Measurements from ENCODE around the gene MGLL.

MGLL gene

DNA sequence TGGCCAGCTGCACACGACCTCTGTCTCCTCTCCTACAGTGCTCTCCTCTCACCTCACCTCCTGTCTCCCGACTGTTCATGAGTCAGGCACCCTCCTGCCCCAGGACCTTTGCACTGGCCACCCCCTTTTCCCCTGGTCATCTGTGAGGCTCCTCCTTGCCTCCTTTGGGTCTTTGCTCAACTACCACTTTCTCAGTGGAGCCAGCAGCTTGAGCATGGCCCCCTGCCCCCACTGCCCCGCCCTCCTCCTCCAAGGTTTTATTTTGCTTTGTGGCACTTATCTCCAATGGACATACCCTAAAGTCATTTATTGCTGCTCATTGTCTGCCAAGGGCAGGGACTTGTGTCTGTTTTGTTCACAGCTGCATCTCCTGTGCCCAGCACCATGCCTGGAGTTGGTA is 64.3 kb downstream of the MGLL start:
- no peak for DNase-seq (ENCODE audit: low spot score)

DNA sequence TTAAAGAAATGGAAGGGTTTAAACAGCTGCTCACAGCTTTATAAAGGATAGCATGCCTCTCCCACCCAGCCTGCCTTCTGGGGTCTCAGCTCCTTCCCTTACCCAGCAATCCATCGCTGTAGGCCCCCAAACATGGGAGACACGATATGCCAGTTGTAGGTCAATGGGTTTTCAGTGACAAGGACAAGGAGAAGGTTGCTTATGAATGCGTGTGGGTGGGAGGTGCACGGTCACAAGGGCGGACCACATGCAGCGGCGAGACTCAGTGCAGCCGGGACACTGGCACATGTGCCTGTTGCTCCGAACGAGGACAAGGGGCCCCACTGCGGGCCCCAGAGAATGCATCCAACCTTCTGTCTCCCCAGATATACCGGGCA is 67.0 kb downstream of the MGLL start:
- DNase-seq (ENCODE audit: low spot score): no peak

DNA sequence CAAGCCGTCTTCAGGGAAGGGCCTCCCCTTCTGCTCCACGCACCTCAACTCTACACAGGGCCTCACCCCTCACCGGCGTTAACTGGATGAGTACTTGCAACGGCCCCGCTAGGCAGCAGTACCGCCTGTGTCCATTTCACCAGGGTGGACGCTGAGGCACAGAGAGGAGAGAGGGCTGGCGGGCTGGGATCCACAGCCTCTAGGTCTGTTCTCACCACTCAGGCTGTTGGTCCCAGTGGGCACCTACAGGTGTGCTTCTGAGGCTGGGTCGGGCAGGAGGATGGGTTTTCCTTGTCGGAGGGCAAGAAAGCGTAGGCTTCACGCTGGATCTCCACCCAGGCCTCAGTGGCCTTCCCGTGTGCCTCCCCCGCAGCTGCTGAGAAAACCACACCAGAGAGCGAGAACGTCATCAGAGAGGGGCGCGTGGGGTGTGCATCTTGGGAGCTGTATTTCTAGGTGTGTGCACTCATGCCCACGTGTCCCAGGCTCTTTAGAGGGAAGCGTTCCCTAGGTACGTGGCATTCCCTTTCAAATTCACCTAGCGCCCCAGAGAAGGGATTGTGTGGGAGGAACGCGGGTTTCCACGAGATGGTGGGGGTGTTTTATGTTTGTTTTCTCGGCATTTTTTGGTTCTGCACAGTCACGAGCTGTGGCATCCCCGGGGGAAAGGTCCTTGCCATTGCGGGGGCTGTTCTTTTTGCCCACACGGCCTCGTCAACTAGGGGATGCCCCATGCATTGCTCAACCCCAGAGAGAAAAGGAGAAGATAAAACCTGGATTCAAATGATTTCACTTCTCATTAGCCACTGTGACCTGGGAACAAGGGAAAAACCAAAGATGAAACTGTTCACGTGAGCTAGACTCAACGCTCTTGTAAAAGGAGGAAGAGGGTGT is 67.7 kb downstream of the MGLL start:
- no peak for DNase-seq (ENCODE audit: low spot score)

DNA sequence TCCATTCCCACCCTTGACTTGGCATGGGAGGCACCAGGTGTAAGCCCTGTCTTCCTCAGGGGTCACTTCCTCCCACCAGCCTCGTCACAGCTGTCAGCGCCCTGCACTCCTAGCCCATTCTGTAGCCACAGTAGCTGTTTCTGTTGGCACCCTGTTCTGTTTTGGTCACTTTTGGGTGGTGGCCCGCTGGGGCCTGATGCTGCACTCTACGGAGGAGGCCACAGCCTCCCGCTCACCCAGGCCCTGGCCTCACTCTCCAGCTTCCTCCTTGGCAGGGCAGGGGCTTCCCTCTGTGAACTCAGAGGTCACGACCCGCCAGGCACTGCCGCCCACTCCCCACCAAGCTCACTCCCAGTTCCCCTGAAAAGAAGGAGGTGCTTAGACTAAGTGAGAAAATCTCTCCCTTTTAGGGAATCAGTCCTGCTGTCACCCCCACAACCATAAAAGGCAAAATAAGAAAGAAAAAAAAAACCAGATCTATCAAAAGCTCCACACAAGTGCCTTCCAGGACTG is 68.4 kb downstream of the MGLL start:
- no peak for DNase-seq (ENCODE audit: low spot score)

DNA sequence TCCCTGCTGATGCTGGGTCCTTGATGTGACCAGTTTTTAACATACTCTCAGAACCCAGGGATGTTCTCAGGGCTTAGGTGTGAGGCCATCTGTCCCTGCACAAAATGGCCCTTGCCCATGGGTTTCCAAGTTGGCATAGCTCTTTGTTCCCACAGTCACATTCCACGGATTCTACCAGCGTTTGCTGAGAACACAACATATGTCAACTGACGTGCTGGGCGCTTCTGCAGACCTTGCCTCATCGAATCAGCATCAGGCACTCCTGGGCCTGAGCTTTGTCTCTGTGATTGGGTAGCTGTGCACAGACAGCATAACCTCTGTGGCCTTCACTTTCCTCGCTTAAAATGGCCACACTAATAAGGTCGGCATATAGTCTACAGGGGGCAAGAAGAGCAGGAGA is 69.0 kb downstream of the MGLL start:
- DNase-seq (ENCODE audit: low spot score): no peak

DNA sequence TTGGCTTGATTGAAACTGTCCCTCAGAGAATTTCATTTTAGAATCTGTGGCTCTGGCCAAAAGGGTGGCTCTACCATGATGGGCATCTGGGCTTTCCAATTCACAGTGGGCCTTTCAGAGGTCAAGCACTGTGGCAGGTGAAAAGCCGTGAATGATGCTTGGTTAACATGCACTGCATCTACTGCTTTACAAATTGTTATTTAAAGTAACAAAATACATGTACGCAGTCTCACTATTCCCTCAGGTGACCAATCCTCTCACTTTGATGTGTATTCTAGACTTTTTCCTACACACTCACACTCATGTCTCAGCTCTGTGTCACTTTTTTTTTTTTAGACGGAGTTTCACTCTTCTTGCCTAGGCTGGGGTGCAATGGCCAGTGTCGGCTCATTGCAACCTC is 70.5 kb downstream of the MGLL start:
- no peak for DNase-seq (ENCODE audit: low spot score)

DNA sequence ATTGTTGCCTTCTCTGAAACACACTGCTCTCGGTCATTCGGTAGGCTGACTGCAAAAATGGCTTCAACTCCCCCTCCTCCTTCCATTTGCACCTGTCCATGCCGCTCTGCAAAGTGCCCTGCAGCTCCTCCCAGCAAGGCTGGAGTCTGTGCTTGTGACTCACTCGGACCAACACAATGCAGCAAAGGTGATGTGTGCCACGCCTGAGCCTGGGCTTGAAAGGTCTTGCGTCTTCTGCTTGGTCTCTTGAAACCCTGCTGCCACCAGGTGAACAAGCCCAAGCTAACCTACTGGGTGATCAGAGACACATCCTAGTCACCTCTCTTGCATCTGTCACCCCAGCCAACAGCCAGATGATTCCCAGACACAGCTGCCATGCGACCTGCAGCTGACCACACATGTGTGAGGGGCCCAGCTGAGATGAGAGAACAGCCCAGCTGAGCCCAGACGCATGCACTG is 71.1 kb downstream of the MGLL start:
- DNase-seq (ENCODE audit: low spot score): no peak

DNA sequence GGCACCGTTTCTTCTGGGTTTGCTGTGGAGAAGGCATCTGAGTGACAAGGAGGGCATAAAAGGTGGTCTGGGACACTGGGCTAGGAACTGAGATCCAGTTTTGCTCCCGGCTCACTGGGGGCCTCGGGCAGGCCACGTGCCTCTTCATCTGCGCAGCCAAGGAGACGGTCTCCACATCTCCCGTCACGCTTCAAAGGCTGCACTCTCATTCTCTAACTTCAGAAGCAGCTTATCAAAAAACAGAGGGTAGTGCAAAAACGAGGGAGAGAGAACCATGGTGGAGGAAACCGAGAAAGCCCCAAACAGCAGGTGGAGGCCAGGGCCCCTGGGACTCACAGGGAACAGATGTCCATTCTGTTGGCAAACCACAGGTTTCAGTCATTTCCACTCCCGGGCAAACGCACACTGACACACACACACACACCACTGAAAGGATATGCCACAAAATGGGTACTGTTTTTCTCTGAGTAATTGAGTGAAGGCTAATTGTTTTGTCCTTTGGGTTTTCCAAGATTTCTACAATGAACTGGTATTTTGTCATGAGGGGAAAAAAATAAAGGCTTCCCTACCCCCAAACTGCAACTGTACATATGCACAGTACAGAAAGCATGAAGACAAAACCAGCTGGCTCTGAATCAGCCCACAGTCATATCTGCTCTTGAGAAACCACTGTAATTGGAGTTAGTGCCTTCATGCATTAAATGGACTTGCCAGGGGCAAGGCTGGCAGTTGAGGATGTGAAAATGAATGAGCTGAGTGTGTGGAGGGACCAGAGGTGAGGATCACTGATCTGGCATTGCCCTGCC is 71.9 kb downstream of the MGLL start:
- DNase-seq (ENCODE audit: low spot score): no peak

DNA sequence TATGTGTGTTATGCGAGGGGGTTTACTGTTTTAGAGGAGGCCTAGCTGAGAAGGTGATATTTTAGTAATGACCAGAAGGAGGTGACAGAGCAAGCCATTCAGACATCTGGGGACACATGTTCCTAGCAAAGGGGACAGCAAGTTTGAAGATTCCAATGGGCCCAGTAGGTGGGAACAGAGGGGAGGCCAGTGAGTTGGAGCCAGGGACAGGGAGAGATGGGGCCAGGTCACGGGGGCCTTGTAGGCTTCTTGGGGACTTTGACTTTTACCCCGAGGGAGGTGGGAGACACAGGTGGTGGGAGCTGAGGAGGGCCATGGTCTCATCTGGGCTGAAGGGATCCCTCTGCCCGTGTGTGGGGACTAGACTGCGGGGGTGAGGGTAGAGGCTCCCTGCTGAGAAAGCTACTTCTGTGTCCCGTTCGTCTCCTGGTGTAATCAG is 72.5 kb downstream of the MGLL start:
- peak; percentile 11 for DNase-seq (ENCODE audit: low spot score)

DNA sequence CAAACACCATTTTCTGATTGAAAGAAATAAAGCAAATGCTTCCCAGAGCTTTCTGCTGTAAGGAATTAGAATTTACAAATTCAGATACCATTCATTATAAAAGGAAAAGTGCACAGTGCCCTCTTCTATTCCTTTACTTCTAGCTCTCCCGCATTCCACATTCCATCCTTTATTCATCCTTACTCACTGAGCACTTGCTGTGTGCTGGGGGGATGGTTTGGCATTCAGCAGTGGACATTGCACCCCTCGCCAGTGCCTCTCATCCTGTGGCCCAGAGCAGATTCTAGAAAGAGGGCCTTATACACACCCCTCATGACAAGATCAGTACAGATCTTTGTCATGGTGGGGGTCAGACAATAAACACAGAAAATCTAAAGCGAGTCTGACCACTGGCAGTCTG is 73.0 kb downstream of the MGLL start:
- DNase-seq (ENCODE audit: low spot score): no peak

DNA sequence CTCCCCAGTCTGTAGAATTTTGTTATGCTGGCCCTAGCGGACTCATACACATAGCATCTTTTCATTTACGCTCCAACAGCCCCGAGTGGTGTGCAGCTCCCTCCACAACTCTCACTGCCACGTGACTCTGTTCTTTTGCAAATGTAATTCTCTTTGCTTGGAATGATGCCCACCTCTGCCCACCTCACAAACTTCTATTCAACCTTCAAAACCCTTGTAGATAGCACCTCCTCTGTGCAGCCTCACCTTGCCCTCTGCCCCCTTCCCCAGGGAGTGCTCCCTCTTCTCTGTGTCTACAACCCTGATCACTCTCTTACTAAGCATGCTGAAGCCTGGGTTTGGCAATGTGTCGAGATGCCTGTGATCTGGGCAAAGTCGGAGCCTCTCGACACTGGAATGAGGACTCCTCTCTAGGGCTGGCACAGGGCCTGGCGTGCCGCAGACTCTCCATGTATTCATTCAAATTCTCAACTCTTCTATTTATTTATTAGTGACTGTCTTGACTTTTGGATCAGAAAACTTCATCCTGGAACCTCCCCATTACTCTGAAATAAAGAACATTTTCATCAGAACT is 73.5 kb downstream of the MGLL start:
- no peak for DNase-seq (ENCODE audit: low spot score)

DNA sequence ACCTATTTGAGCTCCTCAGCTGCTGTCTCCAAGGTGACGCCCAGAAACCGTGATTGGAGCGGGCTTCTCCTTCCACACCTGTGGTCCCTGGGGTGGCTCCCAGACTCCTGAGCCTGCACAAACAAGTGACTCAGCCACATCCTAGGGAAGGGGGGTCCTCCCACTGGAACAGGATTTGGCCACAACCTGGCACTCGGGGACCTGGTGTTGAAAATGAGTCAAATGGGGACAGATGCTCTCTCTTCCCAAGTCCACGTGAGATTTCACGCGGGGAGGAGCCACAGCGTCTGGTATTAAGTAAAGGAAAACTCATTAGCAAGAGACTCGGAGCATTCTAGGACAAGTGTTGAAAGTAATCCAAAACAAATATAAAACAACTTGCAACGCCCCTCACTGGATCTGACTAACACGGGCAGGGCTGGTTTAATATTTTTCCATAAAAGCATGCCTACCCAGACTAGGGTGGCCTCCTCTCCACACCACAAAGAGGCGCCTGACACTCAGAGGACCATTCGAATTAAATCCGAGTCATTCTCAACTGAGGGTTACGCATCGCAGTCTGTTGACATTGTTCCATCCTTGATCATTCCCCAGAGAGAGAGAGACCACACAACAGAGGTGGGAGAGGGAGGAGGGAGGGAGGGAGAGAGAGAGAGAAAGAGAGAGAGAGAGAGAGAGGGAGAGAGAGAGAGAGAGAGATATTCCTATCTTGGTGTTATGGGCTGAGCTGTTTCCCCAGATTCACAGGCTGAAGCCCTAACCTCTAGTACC is 74.4 kb downstream of the MGLL start:
- DNase-seq (ENCODE audit: low spot score): no peak

DNA sequence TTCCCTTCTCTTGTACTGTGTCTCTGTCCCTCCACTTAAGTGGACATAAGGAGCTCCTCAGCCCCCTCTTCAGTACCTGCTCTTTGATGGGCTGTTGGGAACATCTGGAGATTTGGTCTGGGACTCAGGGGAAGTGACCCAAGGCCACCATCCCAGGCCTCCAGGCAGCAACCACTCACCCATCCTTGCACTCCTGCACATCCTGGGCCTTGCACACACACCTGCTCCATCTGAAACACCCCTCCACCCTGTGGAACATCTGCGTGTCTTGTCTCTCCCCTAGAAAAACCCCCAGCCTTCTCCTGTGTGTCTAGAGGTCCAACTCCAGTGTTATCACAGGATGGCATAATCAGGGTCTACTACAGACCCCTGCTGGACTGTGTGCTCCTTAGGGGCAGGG is 75.2 kb downstream of the MGLL start:
- DNase-seq (ENCODE audit: low spot score): no peak

DNA sequence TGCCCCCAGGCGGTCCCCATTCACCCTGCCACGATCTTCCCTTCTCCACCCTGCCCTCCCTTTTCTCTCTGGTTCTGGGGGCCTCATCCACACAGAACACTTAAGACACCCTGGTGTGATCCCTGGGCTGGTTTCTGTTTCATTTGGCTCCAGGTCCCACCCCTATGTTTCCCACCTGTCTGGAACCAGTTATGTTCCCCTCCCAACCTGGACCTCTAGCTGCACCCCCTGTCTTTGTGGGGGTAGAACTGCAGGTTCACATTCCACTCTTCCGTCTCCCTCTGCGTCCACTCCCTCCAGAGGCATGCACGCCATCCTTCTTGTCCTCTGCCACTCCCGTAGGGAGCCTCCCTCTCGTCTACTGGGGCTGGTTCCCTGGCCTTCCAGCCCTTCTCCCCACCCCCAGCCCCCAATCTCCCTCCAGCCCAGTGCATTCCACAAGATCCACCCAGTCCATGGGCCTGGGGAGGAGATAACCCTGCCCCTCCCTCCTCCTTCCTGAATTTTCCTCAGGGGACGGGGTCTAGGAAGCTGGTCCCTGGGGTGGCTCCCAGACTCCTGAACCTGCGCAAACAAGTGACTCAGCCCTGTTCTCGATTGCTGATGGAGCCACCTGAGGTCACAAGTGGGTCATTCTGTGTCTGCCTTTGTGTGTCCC is 75.8 kb downstream of the MGLL start:
- peak; percentile 34 for DNase-seq (ENCODE audit: low spot score)

DNA sequence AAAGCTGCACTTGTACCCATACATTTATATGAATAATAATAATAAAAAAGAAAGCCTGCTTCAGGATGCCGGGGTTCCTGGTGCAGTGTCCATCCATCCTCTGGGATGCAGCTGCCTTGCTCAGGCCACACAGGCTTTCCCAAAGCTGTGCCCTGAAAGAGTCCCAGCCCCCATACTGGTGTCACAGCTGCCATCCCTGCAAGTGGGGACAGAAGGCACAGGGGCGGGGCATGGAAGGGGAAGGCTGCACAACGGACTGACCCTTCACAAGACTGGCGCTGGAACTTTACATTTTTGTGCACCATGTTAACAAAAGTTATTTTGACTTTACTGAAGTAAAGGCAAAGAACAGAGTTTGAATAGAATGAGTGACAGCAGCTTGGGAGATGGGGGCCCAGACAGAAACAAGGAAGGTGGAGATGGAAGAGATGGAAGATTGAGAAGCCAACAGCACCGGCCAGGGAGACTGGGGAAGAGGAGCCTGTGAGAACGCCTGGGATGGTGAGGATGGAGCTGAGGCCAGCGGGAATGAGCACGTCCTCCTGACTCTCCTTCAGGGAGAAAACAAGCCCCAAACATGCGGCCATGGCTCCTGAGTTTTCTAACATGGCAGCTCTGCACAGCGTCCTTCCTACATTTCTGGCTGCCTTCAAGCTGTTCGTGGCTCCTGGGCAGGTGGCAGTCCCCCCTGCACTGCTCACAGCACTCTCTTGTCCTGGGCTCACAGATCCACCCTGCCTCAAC is 76.5 kb downstream of the MGLL start:
- DNase-seq (ENCODE audit: low spot score): no peak

DNA sequence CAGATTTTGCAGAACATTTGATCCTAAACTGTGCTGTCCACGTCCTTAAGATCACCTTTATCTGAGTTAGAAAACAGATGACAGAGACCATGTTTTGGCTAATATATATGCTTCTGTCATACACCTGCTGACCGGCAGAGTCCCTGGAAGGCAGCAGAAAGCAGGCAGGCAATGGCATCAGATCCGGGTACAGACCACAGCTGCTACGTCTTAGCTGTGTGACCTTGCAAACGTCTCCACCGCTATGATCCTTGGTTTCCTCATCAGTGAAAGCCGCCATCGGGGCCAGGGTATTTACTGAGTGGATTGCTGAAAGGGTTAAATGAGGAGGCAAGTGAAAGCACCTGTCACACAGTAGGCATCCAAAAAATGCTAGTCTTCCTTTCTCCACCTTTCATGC is 77.4 kb downstream of the MGLL start:
- no peak for DNase-seq (ENCODE audit: low spot score)

DNA sequence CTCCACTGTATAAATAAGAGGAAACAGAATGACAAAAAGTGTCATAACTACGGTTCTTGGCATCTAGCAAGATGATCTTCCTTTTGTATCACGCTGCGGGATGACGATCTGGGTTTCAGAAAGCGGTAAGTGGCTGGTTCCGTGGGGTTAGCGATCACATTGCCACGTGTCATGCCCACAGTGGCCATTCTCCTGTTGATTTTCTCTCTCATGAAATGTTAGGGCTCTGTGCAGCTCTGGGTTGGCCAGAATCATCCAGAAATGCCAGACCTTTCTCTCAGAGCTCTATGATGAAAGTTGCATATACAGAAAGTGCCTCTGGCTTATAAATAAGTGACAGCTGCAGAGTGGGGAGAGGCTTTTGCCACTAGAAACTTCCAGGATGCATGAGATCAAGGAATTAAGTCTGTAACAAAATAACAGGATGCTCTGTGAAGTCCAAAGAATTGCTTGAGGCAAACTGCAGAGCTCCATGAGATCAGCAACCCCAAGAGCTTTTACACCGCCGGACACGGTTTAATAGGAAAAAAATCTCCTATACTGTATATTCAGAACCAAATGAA is 78.0 kb downstream of the MGLL start:
- DNase-seq (ENCODE audit: low spot score): no peak

DNA sequence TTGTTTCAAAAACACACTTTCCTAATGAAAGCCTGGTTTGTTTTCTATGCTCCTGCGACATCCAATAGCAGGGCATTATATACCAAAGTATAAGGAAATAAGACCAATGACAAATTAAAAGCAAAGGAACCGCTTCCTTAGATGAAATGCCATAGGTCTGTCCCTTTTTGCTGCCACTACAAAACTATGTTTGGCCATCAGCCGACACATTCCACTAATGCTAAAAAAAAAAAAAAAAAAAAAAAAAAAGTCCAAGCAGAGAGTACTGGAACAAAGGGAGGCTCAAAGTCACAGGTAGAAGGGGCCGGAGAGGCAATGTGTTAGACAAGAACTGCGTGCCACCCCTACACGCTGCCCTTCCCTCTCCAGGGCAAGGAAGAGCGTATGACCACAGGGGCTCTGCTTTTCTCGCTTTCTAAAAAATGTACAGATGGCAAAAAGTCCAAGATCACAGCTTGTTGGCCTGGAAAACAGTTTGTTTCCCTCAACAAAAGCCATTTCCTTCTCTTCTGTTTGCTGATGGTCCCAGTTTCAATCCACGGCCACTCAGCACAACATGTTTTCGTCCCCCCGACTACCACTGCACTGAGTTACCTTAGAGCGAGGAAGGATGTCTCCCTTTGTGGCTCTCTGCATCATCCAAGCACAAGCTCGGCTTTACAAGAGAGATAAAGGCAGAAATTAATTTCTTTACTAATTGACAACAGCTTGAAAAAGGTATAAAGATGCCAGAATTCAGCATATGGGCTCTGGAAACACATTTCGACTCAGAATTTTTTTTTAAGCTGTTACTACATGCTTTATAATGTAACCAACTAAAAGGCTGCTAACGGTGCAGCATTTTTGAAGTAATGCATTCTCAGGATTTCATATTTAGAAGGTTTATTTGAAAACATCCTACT is 78.7 kb downstream of the MGLL start:
- DNase-seq (ENCODE audit: low spot score): no peak

DNA sequence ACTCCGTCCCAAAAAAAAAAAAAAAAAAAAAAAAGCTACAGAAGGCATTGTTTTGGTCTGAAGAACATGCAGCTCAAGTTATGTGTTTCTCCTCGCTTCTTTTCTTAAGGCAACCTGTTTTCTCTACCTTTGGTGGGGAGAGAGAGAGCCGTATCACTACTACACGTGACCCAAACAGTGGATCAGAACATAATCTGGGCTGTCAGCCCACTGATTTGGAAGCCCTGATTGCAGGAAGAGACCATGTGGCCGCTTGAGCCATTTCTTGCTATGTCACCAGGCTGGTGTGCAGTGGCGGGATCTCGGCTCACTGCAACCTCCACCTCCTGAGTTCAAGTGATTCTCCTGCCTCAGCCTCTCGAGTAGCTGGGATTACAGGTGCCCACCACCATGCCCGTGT is 79.7 kb downstream of the MGLL start:
- DNase-seq (ENCODE audit: low spot score): no peak

Measured in SW480 (cell line).